Stimulated activated CD4-positive, alpha-beta T cell treated with anti-CD3 and anti-CD28 coated beads, Interleukin-1b, Interleukin-23, amount 100 ng/mL, for 4 hours (primary cell): Measurements from ENCODE around the gene MYOF.
"Not testable (repeated sequence)": the region's sequence is repeated elsewhere in the genome, so short reads cannot be mapped to it uniquely, and the experiment has no call there.

Experiments used
- DNase-seq, 2 donors: peaks; one replicate each; pipeline ENCODE4 v3.0.0-alpha.2; 2020; ENCODE audit warnings: low read depth in 2 of 2

The MYOF gene

DNA sequence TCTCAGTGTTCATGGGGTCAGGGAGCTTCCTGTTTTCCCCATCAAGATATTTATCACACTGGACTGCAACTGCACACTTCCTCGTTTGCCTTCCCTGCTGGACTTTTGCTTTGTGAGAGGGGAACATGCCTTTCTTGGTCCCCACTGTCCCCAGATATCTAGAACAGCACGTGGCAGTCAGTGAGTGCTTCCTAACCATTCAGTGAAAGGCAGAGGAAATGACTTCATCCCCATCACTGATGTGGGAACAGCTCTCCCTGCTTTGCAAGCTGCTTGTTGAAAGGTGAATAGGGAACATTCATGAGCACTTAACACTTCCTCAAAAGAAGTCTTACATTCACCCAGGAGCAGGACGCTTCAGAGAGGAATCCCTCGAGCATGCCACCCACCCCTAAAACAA lies 135.4 kb downstream of the MYOF start:
- DNase-seq, result no peak

DNA sequence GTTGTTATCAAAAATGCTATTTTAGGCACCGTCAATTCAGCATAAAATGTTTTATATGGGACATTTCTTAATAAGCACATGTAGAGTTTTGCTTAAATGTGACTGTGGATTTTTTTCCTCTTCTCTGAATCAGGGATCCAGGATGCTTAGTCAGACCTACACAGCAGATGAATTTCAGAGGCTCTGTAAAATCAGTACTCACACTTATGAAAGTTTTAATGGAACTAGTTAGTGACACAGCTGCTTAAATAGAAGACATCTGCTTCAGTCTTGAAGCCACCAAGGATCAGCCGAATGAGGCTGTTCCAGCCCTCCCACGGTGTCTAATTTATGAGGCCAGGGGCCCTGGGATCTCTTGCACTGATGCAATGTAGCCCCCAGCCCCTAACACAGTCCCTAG lies 136.0 kb downstream of the MYOF start:
- no peak for DNase-seq

DNA sequence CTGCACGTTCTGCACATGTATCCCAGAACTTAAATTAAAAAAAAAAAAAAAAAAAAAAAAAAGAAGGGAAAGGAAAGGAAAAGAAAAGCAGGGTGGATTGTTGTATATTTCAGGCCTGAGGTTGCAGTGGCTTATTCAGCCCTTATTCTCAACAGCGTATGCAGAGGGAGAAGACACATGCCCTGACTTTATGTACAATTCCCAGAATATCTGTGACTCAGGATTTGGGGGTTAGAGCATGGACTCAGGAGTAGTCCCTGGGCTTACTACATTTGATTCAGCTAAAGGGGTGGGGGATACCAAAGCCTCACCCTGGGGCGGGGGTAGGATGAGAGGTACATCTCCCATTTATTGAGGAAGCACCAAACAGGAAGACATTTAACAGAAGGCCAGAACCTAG lies 137.4 kb downstream of the MYOF start:
- DNase-seq, result no peak

DNA sequence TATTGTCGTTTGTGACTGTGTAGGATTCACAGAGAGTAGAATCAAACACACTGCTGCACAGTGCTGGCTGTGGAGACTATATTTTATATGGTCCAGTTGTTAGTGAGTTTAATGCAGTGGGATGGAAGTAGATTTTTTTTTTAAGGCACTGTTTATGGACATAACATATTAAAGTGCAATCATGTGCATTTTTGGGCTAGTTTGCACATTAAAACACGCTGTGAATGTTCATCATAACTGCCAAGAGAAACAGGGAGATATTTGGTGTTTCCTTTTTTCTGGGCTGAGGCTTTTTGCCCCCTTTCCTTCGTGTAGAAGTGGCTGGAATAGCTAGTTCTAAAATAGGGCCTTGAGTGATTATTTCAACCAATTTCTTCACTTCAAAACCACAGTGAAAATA lies 139.2 kb downstream of the MYOF start:
- no peak for DNase-seq

DNA sequence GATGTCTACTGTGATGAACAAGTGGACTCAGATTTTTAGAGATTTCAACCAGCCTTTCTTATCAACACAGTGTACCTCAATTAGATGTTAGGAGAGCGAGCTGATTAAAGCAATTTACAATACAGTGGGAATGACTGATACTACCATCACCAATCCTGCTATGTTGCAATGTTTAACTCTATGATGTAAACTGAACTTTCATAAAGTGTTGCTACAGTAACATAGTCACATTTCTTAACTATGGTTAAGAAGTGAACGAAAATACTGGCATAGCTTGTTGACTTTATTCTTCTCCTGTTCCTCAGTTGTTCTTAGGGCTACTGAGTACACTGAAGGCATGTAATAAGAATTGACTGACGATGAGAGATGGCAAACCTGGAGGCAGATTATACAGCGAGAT lies 139.8 kb downstream of the MYOF start:
- DNase-seq, result no peak

DNA sequence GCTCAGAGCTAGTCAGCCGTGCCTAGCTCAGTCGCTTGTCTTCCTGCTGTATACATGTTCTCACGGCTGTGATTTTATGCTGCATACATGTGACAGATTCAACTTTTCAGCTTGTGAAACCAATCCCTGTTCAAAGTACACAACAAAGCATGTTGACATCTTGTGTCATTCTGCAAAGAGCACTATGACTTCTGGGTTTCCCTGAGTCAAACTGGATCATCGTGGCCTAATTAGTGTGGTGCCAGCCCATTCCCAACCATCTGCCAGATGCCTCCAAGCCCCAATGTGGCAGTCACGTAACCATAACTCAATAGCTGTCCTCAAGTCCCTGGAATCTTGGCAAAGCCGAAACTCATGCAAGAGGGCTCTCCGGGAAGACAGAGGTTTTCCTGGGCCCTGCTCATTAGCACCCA lies 144.8 kb downstream of the MYOF start:
- DNase-seq, result no peak

DNA sequence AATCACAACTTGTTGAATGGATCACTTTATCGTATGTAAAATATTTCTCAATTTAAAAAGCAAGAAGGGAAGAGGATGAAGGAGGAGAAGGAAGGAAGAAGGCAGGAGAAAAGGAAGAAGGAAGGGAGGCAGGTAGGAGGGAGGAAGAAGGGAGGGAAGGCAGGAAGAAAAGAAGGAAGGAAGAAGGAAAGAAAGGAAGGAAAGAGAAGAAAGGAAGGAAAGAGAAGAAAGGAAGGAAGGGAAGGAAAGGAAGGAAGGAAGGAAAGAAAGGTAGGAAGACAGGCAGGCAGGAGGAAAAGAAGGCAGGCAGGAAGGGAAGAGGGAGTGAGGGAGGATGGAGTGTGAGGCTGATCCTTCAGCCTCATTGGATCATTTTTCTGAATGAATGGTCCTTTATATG lies 145.5 kb downstream of the MYOF start:
- no peak for DNase-seq

DNA sequence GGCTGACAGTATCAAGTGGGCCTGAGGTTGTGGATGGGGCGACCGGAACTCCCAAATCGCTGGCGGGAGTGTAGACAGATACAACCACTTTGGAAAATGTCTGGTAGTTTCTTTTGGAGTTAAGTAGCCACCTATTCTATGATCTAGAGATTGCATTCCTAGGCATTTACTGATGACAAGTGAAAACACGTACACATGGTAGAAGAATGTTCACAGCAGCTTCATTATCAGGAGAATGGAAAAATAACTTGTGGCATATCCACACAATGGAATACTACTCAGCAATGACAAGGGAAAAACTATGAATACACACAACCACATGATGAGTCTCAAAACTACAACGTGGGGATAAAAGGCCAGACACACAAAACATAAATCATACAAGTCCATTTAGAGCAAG lies 146.0 kb downstream of the MYOF start:
- no peak for DNase-seq

DNA sequence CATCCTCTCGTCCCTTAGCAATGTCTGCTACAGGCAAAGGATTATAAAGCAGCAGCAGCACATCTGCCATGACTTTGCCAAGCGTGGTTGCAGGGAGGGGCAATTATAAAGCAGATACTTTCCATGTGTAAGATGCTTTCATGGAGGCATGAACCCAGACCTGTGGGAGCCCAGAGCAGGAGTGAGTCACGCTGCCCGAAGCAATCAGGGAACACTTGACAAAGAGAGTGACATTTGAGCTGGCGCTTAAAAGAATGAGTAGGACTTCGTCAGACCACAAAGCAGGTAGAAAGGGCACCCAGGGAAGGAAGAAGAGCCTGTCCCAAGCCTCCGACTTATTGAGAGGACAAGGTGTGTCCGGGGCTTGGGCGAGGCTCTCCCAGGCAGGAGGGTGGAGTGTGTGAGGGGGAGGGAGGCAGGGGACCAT lies 147.2 kb downstream of the MYOF start:
- no peak for DNase-seq

DNA sequence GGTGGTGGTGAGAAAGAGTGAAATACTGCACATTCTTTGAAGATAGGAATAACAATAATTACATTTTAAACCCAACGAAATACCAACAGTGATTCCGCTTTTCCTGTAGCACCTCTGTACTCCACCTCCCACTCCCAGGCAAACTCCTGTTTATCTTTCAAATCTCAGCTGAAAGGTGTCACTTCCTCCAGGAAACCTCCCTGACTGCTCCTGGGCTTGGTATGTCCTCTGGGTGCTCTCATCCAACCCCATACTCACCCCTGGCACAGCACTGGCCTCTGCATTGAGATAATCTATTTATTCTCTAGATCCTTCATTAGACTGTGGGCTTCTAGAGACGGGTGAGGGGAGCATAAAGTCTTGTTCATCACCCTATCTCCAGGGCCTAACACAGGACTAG lies 148.0 kb downstream of the MYOF start:
- DNase-seq, result no peak

DNA sequence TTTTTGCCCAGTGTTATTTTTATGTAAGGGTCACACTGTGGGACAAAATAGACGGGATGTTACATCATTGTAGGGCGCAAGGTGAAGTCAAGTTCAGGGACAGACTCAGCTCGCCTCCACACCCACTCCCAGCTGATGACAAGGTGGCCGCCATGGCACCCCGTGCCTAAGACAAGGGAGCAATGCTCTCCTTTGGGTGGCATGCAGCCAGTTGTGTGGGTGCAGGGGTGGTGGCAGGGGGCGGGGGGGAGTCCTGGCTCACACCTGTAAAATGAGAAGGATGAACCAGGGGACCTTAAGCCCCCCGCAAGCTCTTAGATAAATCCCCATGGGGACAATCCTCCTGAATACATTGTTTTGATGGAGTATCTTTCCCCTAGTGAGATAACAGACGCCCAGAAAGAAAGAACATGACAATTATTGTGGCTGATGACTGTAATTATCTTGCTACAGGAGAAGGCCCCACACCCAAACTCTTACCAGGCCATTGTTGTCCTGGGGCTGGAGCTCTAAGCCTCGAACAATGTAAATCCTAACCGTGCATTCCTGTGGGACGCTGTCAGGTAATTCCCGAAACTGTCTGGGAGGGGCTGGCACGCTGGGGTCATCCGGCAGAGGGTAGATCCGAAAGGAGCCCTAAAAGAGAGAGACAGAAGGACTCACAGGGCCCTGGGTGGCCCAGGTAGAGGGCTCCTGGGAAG lies 148.7 kb downstream of the MYOF start:
- no peak for DNase-seq

DNA sequence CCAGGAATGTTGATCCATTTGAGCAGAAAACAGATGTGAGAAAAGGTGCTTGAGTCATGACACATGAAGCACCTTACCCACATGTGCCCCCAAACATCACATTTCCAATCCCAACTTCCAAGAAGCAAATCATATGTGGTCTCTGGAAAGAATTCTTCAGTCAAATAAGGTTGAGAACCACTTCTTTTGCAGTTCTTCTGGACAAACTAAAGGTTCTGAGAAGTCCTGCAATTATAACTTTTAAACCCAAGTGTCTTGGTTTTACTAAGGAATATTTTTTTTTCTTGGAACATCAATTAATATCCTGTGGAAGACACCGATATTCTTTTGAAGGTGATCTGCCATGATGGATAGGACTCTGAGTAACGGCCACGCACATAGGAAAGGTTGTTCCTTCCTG lies 151.3 kb downstream of the MYOF start:
- no peak for DNase-seq

DNA sequence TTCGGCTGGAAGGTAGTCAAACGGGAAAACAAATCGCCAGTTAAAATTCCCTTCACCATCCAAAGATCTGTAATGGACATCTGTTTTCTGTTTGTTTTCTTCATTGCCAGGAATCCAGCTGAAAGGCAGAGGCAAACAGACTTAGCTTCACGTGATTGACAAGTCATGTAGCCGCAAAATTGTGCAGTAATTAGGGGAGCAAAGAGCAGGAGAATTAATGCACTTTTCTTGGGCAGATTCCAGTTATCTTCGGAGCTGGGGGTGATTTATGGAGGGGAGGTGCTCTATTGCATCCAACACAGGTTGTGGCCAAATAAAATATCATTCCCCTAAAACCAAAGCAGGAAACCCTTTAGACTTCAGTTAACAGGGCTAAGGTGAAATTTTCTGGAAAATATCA lies 162.2 kb downstream of the MYOF start:
- no peak for DNase-seq

DNA sequence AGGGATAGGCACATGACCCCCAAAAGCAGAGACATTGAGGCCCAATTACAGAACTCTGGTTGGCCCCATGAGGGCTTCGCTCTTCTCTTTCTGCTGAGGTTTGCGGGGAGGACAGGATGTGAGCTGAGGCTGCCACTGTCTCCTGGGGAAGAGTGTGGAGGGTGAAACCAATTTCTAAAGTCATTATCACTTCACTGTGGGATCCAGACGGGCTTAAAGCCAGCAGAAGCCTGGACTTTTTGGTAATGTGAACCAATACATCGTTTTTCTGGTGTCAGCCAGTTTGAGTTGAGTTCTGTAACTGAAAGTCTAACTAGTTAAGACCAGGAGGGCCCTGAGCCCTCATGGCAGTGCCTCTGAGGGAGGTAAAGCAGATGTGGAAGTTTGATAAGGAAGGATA lies 163.0 kb downstream of the MYOF start:
- DNase-seq, result no peak

DNA sequence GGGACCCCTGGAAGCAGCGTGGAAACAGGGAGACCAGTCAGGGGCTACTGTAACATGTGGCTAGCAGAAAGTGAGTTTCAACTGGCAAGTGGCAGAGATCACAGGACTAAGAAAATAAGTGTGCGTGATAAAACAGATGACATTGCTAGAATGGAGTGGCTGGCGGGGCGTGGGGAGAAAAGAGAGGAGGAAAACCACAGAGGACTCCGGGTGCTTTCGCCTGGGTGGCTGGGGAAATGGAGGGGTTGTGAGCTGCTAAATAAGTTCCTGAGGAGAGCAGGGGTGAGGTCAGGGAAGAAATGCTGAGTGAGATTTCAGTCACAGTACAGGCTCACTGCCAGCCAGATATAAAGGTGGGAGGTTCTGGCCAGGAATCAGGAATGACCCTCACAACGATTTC lies 166.9 kb downstream of the MYOF start:
- DNase-seq, result no peak

DNA sequence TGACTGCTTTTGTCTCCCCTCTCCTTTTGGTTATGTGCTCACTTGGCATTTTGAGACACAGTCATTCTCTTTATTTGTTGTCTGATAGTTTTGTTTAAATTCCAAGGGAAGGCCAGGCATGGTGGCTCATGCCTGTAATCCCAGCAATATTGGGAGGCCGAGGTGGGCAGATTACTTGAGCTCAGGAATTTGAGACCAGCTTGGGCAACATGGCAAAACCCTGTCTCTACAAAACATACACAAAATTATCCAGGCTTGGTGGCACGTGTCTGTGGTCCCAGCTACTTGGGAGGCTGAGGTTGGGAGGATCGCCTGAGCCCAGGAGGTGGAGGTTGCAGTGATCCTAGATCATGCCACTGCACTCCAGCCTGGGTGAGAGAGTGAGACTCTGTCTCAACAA lies 167.5 kb downstream of the MYOF start:
- DNase-seq, result not testable (repeated sequence)

DNA sequence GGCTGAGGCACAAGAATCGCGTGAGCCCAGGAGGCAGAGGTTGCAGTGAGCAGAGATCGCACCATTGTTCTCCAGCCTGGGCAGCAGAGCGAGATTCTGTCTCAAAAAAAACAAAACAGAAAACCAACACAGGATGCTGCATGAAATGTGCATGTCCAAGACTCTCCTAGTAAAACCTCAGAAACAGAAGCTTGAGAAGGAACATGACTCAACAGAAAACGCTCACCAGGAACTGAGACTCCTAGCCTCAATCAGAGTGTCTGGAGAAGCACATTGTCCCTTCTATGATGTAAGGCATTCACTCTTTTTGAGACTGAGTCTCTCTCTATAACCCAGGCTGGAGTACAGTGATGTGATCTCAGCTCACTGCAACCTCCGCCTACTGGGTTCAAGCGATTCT lies 168.3 kb downstream of the MYOF start:
- DNase-seq, result no peak

DNA sequence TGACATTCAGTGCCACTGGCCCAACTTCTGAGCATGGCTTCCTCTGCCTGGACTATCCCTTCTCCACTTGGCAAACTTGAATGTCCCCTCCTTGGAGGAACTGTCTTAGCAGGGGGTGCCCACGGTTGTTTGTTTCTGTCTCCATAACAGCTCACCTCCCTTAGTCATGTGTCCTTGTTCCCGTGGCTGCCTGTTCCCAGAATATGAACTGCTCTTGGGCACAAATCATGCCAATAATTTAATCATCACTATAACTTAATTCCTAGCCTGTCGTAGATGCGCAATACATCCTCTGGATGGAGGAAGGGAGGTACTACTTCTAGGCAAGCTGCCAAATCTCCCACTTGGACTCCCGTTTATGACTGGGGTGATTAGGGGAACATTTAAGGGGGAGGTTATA lies 173.1 kb downstream of the MYOF start:
- no peak for DNase-seq

DNA sequence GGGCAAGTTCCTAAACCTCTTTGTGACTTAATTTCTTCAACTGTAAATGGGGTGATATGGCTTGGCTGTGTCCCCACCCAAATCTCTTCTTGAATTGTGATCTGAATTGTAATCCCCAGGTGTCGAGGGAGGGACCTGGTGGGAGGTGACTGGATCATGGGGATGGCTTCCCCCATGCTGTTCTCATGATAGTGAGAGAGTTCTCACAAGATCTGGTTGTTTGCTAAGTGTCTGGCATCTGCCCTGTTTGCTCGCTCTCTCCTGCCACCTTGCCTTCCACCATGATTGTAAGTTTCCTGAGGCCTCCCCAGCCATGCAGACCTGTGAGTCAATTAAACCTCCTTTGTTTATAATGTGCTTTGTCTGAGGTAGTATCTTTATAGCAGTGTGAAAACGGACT lies 177.0 kb downstream of the MYOF start:
- DNase-seq, result no peak

DNA sequence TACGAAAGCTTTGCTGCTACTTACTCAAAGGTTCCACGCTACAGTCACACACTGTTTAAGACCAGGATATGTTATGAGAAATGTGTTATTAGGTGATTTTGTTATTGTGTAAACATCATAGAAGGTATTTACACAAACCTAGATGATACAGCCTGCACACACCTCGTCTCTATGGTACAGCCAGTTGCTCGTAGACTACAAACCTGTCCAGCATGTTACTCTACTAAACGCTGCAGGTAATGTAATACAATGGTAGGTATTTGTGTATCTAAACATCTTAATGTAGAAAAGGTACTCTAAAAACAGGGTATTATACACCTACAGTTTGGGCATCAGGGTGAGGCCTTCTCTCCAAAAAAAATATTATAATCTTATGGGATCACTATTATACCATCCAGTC lies 181.2 kb downstream of the MYOF start:
- no peak for DNase-seq

DNA sequence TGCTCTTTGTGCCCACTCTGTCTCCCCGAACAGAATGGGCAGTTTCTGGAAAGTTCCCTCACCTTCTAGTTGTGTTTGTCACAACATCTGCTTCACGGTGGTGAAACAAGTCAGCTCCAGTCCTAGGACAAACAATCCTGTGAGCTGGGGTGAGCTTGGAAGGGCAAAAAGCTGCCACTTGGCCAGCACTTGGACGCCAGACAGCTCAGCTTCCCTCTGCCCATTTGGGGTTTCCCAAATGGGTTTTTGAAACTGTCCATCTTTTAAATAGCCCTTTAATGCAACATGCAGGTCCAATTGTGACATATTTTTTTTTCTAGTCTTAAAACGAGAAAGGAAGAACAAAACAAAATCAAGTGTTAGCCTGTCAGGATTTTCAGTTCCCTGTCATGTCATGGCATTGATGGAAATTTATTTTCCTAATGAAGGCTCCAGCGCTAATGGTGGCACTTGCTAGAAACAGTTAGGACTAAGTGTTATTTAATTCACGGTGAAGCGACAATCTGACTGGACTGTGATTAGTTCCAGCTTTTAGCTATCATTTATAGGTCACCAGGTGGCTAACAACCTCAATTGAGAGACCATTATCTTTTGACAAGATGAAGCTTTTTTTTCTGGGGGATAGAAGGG lies 181.7 kb downstream of the MYOF start:
- DNase-seq, result no peak

DNA sequence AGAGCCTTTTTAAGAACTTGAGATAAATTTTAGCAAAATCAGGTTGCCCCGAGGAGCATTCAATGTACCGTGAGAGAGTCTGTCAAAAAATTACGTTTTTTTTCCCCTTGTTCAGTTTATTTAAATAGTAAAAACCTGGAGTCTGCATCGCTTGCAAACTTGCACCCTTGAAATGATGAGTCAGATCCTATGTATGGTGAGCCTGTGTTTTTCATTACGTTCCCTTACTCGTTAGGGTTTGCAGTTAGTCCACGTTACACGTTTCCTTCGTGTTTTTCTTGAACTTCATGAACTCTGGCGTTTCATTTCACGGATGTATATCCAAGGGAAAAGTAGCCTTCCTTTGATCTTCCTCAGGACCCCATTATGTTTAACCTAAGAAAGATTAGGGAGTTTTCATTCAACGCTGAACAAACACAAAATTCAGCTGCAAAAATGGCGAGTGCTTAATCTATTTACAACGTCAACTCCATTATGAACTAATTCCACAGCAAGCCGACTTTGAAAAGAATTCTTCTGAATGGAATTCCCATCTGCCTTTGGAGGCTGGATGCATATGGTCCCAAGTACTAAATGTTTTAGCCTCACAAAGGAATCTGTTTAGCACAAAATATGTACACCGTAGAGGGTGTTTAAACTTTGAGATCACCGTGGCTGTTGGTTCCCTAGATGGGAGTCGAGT lies 182.4 kb downstream of the MYOF start:
- DNase-seq, result no peak

DNA sequence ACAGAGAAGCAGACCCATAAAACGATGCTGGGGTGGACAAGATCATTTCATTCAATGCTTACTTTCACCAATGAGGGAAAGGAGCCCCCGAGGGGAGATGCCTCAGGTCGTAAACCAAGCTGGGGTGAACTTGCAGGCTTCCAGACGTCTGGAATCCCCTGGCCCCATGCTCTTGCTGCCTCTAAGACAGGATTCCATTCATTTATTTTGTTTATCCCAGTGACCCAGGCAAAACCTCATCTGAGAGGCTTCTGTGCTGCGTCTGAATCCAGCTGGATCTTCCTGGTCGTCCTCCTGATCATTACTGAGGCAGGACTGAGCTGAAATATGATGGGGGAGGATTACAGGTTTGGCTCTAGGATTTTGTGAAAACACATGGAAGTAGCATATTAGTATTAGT lies 182.9 kb downstream of the MYOF start:
- DNase-seq, result no peak
